A549 (cell line): ENCODE measurements around the gene ANKRD33B. TPM values are rescaled to one million over a fixed set of nuclear protein-coding genes. Genes with fewer than 3 reads are reported as not detected.
A peak's percentile ranks its signal among the peaks of the same experiment; 100 is the strongest.

Experiments used
- ATAC-seq, 2 experiments: fragments of 200-7000 bp in 1 of 2; fragments of >200 bp in 1 of 2; cut with Nextera tagmentation in 1 of 2; cut with Tn5 transposase in 1 of 2; 3 replicates each; pipeline versions ENCODE4 v1.8.0 to v1.9.1; 2018 to 2020; ENCODE audit warnings: mild to moderate bottlenecking in 1 of 2, moderate library complexity in 1 of 2
- CTCF ChIA-PET: fragments of 300-600 bp; sonication (Branson Sonifier 250); formaldehyde crosslinking; extraction: SDS; loops from one replicate; lab custom pipeline; 2021; ENCODE audit warnings: antibody characterized with exemption, inconsistent platforms; lab: Yijun Ruan, JAX
- POLR2A ChIA-PET: fragments of 350-600 bp; formaldehyde crosslinking; extraction: SDS; loops from one replicate; lab custom pipeline; 2021; ENCODE audit warnings: antibody characterized with exemption, inconsistent platforms; lab: Yijun Ruan, JAX
- DNase-seq, 2 experiments: peaks; one replicate each; pipeline versions ENCODE4 v3.0.0 to v3.0.0-alpha.2; 2011 to 2016; ENCODE audit warnings: low read depth in 1 of 2, low spot score in 1 of 2
- FAIRE-seq: peaks from 2 replicates; lab custom pipeline; 2011; peaks lifted over from hg19 to GRCh38; lab: Jason Lieb, UNC
- H3K27ac ChIP-seq, 2 experiments: fragments of >200 bp; sonication (Bioruptor Twin); formaldehyde crosslinking; 3 replicates each; pipeline ENCODE4 v1.5.1; 2016 to 2017
- H3K4me1 ChIP-seq: fragments of >200 bp; sonication (Bioruptor Twin); formaldehyde crosslinking; 3 replicates; pipeline ENCODE4 v1.6.1; 2016
- H3K4me2 ChIP-seq: fragments of >200 bp; sonication (Bioruptor Twin); formaldehyde crosslinking; 3 replicates; pipeline ENCODE4 v1.6.1; 2016
- H3K4me3 ChIP-seq: fragments of >200 bp; sonication (Bioruptor Twin); formaldehyde crosslinking; 3 replicates; pipeline ENCODE4 v1.5.1; 2016
- H3K9me3 ChIP-seq: fragments of >200 bp; sonication (Bioruptor Twin); formaldehyde crosslinking; 3 replicates; pipeline ENCODE4 v1.6.1; 2016
- BHLHE40 ChIP-seq: IDR thresholded peaks from 2 replicates; pipeline ENCODE4 v1.6.1; 2012; ENCODE audit warnings: low read depth, low read length, inconsistent platforms
- CBX2 ChIP-seq: fragments of 200-600 bp; sonication (generic); IDR thresholded peaks from 2 replicates; pipeline ENCODE4 v1.6.1; 2016; ENCODE audit warnings: low read depth, mild to moderate bottlenecking, borderline replicate concordance
- CEBPB ChIP-seq, 2 experiments: fragments of >200 bp in 1 of 2; sonication (Bioruptor Twin) in 1 of 2; formaldehyde crosslinking in 1 of 2; IDR thresholded peaks; 2 replicates each; pipeline ENCODE4 v1.6.1; 2012 to 2016
- CTCF ChIP-seq: fragments of >200 bp; sonication (Bioruptor Twin); formaldehyde crosslinking; IDR thresholded peaks from 3 replicates; pipeline ENCODE4 v1.5.1; 2016
- EHF ChIP-seq: fragments of 250-450 bp; sonication (Bioruptor Pico); IDR thresholded peaks from 2 replicates; pipeline ENCODE4 v1.5.0; 2020; ENCODE audit warnings: mild to moderate bottlenecking
- EHMT2 ChIP-seq: fragments of 200-600 bp; sonication (generic); IDR thresholded peaks from 2 replicates; pipeline ENCODE4 v1.6.1; 2016; ENCODE audit warnings: antibody characterized with exemption, low read depth, mild to moderate bottlenecking, moderate library complexity
- FOSB ChIP-seq: fragments of 250-450 bp; sonication (Bioruptor Pico); IDR thresholded peaks from 2 replicates; pipeline ENCODE4 v1.5.0; 2020; ENCODE audit warnings: mild to moderate bottlenecking, moderate library complexity
- GATA3 ChIP-seq: IDR thresholded peaks from 2 replicates; pipeline ENCODE4 v1.6.1; 2012; ENCODE audit warnings: borderline replicate concordance
- HDAC2 ChIP-seq: fragments of 200-600 bp; sonication (generic); IDR thresholded peaks from 2 replicates; pipeline ENCODE4 v1.6.1; 2016
- HOXA7 ChIP-seq: fragments of 250-450 bp; sonication (Bioruptor Pico); IDR thresholded peaks from 2 replicates; pipeline ENCODE4 v1.5.0; 2020; ENCODE audit warnings: mild to moderate bottlenecking, moderate library complexity
- HOXB5 ChIP-seq: fragments of 250-450 bp; sonication (Bioruptor Pico); IDR thresholded peaks from 2 replicates; pipeline ENCODE4 v1.5.0; 2020; ENCODE audit warnings: mild to moderate bottlenecking, moderate library complexity
- KDM5A ChIP-seq: fragments of 200-600 bp; sonication (generic); IDR thresholded peaks from 2 replicates; pipeline ENCODE4 v1.6.1; 2016; ENCODE audit warnings: antibody characterized with exemption, mild to moderate bottlenecking
- MAZ ChIP-seq: fragments of 150-350 bp; IDR thresholded peaks from 2 replicates; pipeline ENCODE4 v1.6.1; 2014; ENCODE audit warnings: antibody characterized with exemption, low read depth, low read length, borderline replicate concordance
- NPAS2 ChIP-seq: fragments of 250-450 bp; sonication (Bioruptor Pico); IDR thresholded peaks from 2 replicates; pipeline ENCODE4 v1.8.0; 2022; ENCODE audit warnings: mild to moderate bottlenecking, moderate library complexity, borderline replicate concordance
- NR3C1 ChIP-seq: fragments of >200 bp; sonication (Bioruptor Twin); formaldehyde crosslinking; IDR thresholded peaks from 3 replicates; pipeline ENCODE4 v1.6.1; 2017
- PHF8 ChIP-seq: fragments of 200-600 bp; sonication (generic); IDR thresholded peaks from 2 replicates; pipeline ENCODE4 v1.6.1; 2016; ENCODE audit warnings: low read depth, mild to moderate bottlenecking, antibody characterized with exemption, moderate library complexity, borderline replicate concordance
- RCOR1 ChIP-seq: fragments of 150-350 bp; IDR thresholded peaks from 2 replicates; pipeline ENCODE4 v1.6.1; 2014; ENCODE audit warnings: antibody characterized with exemption, low read length, low read depth
- SREBF2 ChIP-seq: fragments of 450-650 bp; IDR thresholded peaks from 2 replicates; pipeline ENCODE4 v1.6.1; 2014; ENCODE audit warnings: mild to moderate bottlenecking, moderate library complexity
- TFCP2L1 ChIP-seq: fragments of 250-450 bp; sonication (Bioruptor Pico); IDR thresholded peaks from 2 replicates; pipeline ENCODE4 v1.5.0; 2021; ENCODE audit warnings: mild to moderate bottlenecking
- ZC3H11A ChIP-seq: fragments of 450-650 bp; IDR thresholded peaks from 2 replicates; pipeline ENCODE4 v1.6.1; 2014; ENCODE audit warnings: antibody characterized with exemption, mild to moderate bottlenecking
- ZSCAN20 ChIP-seq: fragments of 250-450 bp; sonication (Bioruptor Pico); IDR thresholded peaks from 2 replicates; pipeline ENCODE4 v1.8.0; 2022; ENCODE audit warnings: mild to moderate bottlenecking, moderate library complexity
- WGBS: methylation state at CpG from one replicate; pipeline ENCODE4 v1.1.6; 2017; ENCODE audit errors: missing lambda C conversion rate; 5-methylcytosine and 5-hydroxymethylcytosine counted together
- polyA plus RNA-seq, 4 experiments: library from polyadenylated mRNA; depleted of rRNA in 3 of 4; stranded (reverse); fragments of >200 nt; fragmentation: RNase III in 1 of 4; extraction: RNeasy Plus Mini Kit Qiagen cat#74134 plus additional on column Dnase treatment in 1 of 4; gene quantifications; 2 replicates in 3 of 4; 3 replicates in 1 of 4; pipeline ENCODE4 v1.2.3, GENCODE V29; 2011 to 2017
- TF ChIP-seq, protein P1 (sequence below): IDR thresholded peaks from 2 replicates; pipeline ENCODE4 v1.6.1; 2012; ENCODE audit warnings: low read depth, borderline replicate concordance
- TF ChIP-seq, protein P2 (sequence below): fragments of 250-450 bp; sonication (Bioruptor Pico); IDR thresholded peaks from 2 replicates; pipeline ENCODE4 v1.5.0; 2021; ENCODE audit warnings: mild to moderate bottlenecking, moderate library complexity, borderline replicate concordance
- TF ChIP-seq, protein P3 (sequence below): fragments of 150-350 bp; IDR thresholded peaks from 2 replicates; pipeline ENCODE4 v1.6.1; 2014; ENCODE audit warnings: low read depth, mild to moderate bottlenecking, low read length

Gene ANKRD33B
- polyA plus RNA-seq, 2 of the 4 experiments (the other 2 are of a cell fraction), result 4.0 to 6.9 TPM

DNA sequence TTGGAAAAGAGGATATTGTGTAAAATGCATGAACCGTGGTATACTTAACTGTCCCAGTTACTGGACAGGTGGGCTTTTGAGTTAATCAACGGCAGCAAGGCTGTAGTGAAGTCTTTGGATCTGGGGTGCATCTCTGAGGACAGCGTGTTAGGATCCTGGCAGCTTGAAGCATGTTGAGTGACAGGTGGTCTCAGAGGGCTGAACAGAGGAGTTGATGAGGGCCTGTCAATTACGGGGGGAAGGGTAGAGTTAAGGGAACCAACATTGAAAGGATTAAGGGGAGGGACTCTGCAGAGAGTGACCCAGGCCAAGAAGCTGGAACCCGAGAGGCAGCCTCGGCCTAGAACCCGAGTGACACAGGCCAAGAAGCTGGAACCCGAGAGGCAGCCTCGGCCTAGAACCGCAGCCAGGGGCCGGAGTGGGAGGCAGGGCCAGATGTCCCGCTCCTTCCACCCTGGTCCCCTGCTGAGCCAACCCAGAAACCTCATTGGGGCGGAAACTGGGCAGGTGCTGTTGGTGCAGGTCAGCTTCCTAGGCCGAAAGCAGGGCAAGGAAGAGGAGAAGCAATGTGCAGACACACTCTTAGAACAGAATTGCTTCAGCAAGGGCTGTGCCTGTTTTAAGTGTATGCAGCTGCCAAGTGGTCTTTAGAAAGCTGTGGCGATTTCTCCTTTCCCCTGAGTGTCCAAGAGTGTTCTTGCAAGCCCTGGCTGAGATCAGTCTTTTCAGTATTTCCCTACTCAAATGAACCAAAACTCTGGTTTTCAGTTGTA lies 62.0 kb downstream of the ANKRD33B start:
- FAIRE-seq (no peak), ATAC-seq (no peak), DNase-seq (no peak)
- Histone ChIP-seq H3K4me2 (no peak overlapping the region), H3K27ac (peak overlapping the region in 1 of 2 experiments; percentile 80; a peak in 3 of 6 replicates), H3K4me3 (no peak overlapping the region), H3K4me1 (peaks cover 13% of the 10 kb centered on the region), H3K9me3 (peaks cover 10% of the 10 kb centered on the region)
- no peak for TF ChIP-seq EHMT2
- CTCF ChIA-PET, result interaction anchor here (2.1 to 23.2 kb wide), 5 partner anchors 8 to 174 kb away, joined by 9 to 479 read pairs (median 45); no protein-coding TSS in a partner anchor
- POLR2A ChIA-PET, result interaction anchor here (0.5 kb wide), 1 partner anchor 62 kb away, joined by 3 read pairs; no protein-coding TSS in a partner anchor
- whole genome bisulfite sequencing, result 88% methylated on average over 15 of the region's 15 CpGs

- H3K9me3 ChIP-seq, result peaks cover 3% of the 10 kb centered on the region; the same call in 2 of the 3 replicates
- ATAC-seq, result no peak
- no peak for FAIRE-seq
- TF ChIP-seq GATA3 (no peak), ZC3H11A (no peak), RCOR1 (no peak), CEBPB (IDR thresholded peaks at IDR 0.05) (peak in 1 of 2 experiments; percentile 60; a peak in 2 of 4 replicates)
- TF ChIP-seq, protein P1, sequence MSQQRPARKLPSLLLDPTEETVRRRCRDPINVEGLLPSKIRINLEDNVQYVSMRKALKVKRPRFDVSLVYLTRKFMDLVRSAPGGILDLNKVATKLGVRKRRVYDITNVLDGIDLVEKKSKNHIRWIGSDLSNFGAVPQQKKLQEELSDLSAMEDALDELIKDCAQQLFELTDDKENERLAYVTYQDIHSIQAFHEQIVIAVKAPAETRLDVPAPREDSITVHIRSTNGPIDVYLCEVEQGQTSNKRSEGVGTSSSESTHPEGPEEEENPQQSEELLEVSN, result no peak
- POLR2A ChIA-PET, result interaction anchor here (0.5 to 1.4 kb wide), 3 partner anchors 62 to 169 kb away, joined by 3 to 7 read pairs (median 5); no protein-coding TSS in a partner anchor
- peaks cover 13% of the 10 kb centered on the region for H3K4me1 ChIP-seq
- WGBS, result 92% methylated on average over 12 of the region's 12 CpGs
- no peak for DNase-seq
- peak overlapping the region; percentile 51 to 80; a peak in 4 of 6 replicates for H3K27ac ChIP-seq
- CTCF ChIA-PET, result interaction anchor here (1.1 to 23.2 kb wide), 19 partner anchors 9 to 186 kb away, joined by 3 to 479 read pairs (median 17); partner anchors contain the start of gene ANKRD33B
- H3K4me3 ChIP-seq, result no peak overlapping the region
- H3K4me2 ChIP-seq, result peak overlapping the region; percentile 70
Measured at GRCh38 chr5:10626473-10627013, 62.7 kb downstream of the ANKRD33B start.

- Histone ChIP-seq H3K4me2 (peak overlapping the region; percentile 70), H3K4me1 (peaks cover 17% of the 10 kb centered on the region), H3K4me3 (peak overlapping the region; percentile 24), H3K27ac (peak overlapping the region; percentile 51 to 80), H3K9me3 (no peaks in the 10 kb centered on the region)
- ATAC-seq (peak; percentile 33 to 43; a peak in 5 of 6 replicates), FAIRE-seq (no peak), DNase-seq (no peak)
- TF ChIP-seq SREBF2 (no peak), ZSCAN20 (CRISPR knock-in tag) (no peak), PHF8 (no peak), MAZ (no peak), FOSB (CRISPR knock-in tag) (no peak), CBX2 (no peak), HDAC2 (no peak), KDM5A (no peak), EHF (CRISPR knock-in tag) (no peak), HOXB5 (CRISPR knock-in tag) (no peak), CTCF (no peak), RCOR1 (no peak), BHLHE40 (no peak), HOXA7 (no peak), NPAS2 (CRISPR knock-in tag) (no peak), TFCP2L1 (no peak), NR3C1 (no peak)
- TF ChIP-seq, protein P2, sequence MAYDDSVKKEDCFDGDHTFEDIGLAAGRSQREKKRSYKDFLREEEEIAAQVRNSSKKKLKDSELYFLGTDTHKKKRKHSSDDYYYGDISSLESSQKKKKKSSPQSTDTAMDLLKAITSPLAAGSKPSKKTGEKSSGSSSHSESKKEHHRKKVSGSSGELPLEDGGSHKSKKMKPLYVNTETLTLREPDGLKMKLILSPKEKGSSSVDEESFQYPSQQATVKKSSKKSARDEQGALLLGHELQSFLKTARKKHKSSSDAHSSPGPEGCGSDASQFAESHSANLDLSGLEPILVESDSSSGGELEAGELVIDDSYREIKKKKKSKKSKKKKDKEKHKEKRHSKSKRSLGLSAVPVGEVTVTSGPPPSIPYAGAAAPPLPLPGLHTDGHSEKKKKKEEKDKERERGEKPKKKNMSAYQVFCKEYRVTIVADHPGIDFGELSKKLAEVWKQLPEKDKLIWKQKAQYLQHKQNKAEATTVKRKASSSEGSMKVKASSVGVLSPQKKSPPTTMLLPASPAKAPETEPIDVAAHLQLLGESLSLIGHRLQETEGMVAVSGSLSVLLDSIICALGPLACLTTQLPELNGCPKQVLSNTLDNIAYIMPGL, result no peak
- TF ChIP-seq, protein P1, result no peak
- TF ChIP-seq, protein P3, sequence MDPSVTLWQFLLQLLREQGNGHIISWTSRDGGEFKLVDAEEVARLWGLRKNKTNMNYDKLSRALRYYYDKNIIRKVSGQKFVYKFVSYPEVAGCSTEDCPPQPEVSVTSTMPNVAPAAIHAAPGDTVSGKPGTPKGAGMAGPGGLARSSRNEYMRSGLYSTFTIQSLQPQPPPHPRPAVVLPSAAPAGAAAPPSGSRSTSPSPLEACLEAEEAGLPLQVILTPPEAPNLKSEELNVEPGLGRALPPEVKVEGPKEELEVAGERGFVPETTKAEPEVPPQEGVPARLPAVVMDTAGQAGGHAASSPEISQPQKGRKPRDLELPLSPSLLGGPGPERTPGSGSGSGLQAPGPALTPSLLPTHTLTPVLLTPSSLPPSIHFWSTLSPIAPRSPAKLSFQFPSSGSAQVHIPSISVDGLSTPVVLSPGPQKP, result no peak
- WGBS, result 29% methylated on average over 12 of the region's 12 CpGs
- ChIA-PET POLR2A (interaction anchor here (0.9 to 1.4 kb wide), 5 partner anchors 63 to 274 kb away, joined by 4 to 7 read pairs (median 5); partner anchors contain the start of genes ANKRD33B and ROPN1L), CTCF (interaction anchor here (0.6 to 23.2 kb wide), 60 partner anchors 9 to 343 kb away, joined by 3 to 479 read pairs (median 6); partner anchors contain the start of gene ANKRD33B)
Measured at GRCh38 chr5:10627160-10627701, 63.4 kb downstream of the ANKRD33B start.
